Keratinocyte (primary cell): Measurements from ENCODE around the gene NADSYN1. TPM values are rescaled to one million over a fixed set of nuclear protein-coding genes. Genes with fewer than 3 reads are reported as not detected.

Experiments used
- DNase-seq: peaks from one replicate; pipeline ENCODE4 v3.0.0-alpha.2; 2011; ENCODE audit warnings: low read depth, missing footprints, low spot score
- FAIRE-seq: peaks from 2 replicates; lab custom pipeline; 2011; peaks lifted over from hg19 to GRCh38; lab: Jason Lieb, UNC
- H2AFZ ChIP-seq: 2 replicates; pipeline ENCODE4 v1.6.0; 2012; ENCODE audit warnings: low read length, control low read depth, inconsistent platforms; ENCODE audit not compliant: control insufficient read depth
- H3K27ac ChIP-seq: 2 replicates; pipeline ENCODE4 v1.5.1; 2011; ENCODE audit warnings: low read length; ENCODE audit not compliant: control insufficient read depth, insufficient read depth
- H3K27me3 ChIP-seq: 3 replicates; pipeline ENCODE4 v1.6.0; 2011; ENCODE audit warnings: low read length; ENCODE audit not compliant: control insufficient read depth, insufficient read depth; ENCODE audit errors: extremely low read depth
- H3K36me3 ChIP-seq, 2 experiments: 2 replicates in 1 of 2; 3 replicates in 1 of 2; pipeline ENCODE4 v1.5.1; 2011; ENCODE audit warnings: low read length in 2 of 2, mild to moderate bottlenecking in 1 of 2; ENCODE audit not compliant: control insufficient read depth in 2 of 2, insufficient read depth in 2 of 2; ENCODE audit errors: extremely low read depth in 1 of 2
- H3K4me1 ChIP-seq: 3 replicates; pipeline ENCODE4 v1.5.1; 2011; ENCODE audit warnings: low read length; ENCODE audit not compliant: control insufficient read depth, insufficient read depth; ENCODE audit errors: extremely low read depth
- H3K4me2 ChIP-seq: 3 replicates; pipeline ENCODE4 v1.6.0; 2011; ENCODE audit warnings: low read depth, low read length; ENCODE audit not compliant: control insufficient read depth, insufficient read depth; ENCODE audit errors: extremely low read depth
- H3K4me3 ChIP-seq, 3 experiments: fragments of 200-600 bp in 1 of 3; sonication (generic) in 1 of 3; 2 replicates in 2 of 3; 3 replicates in 1 of 3; pipeline ENCODE4 v1.5.1; 2011 to 2016; ENCODE audit warnings: low read length in 3 of 3, mild to moderate bottlenecking in 3 of 3, control low read depth in 2 of 3, inconsistent platforms in 1 of 3, low read depth in 1 of 3, mixed read lengths in 1 of 3, mixed run types in 1 of 3, moderate library complexity in 1 of 3; ENCODE audit not compliant: control insufficient read depth in 2 of 3, insufficient read depth in 2 of 3; ENCODE audit errors: extremely low read depth in 1 of 3
- H3K79me2 ChIP-seq: 2 replicates; pipeline ENCODE4 v1.6.0; 2012; ENCODE audit warnings: low read length; ENCODE audit not compliant: control insufficient read depth, insufficient read depth
- H3K9ac ChIP-seq: 3 replicates; pipeline ENCODE4 v1.6.0; 2011; ENCODE audit warnings: low read length; ENCODE audit not compliant: control insufficient read depth, insufficient read depth; ENCODE audit errors: extremely low read depth
- H3K9me1 ChIP-seq: 3 replicates; pipeline ENCODE4 v1.6.0; 2011; ENCODE audit warnings: low read length; ENCODE audit not compliant: control insufficient read depth, insufficient read depth; ENCODE audit errors: extremely low read depth
- H3K9me3 ChIP-seq: 2 replicates; pipeline ENCODE4 v1.5.1; 2012; ENCODE audit warnings: low read depth, low read length; ENCODE audit not compliant: control insufficient read depth
- H4K20me1 ChIP-seq: 3 replicates; pipeline ENCODE4 v1.6.0; 2011; ENCODE audit warnings: low read length; ENCODE audit not compliant: control insufficient read depth, insufficient read depth; ENCODE audit errors: extremely low read depth
- EZH2 ChIP-seq: IDR thresholded peaks from one replicate; pipeline ENCODE4 v1.6.1; 2012; ENCODE audit warnings: inconsistent platforms, mild to moderate bottlenecking, low read length, moderate library complexity
- dilution Hi-C: fragments of 300-500 bp; cut with MboI; formaldehyde crosslinking; loops from one replicate; pipeline ENCODE4 v1.7.0; 2020; ENCODE audit warnings: low sequenced_read_pairs; ENCODE audit not compliant: extremely low pct_ligation_motif_present
- polyA plus RNA-seq, 5 experiments: library from polyadenylated mRNA; depleted of rRNA in 3 of 5; stranded (reverse) in 3 of 5; stranded (forward) in 1 of 5; unstranded in 1 of 5; fragments of >200 nt; gene quantifications; 1 replicate in 1 of 5; 2 replicates in 3 of 5; 3 replicates in 1 of 5; pipeline versions ENCODE4 v1.2.1 to v1.2.3, GENCODE V29; 2011 to 2012; ENCODE audit warnings: missing spikeins in 2 of 5, low read depth in 1 of 5, low replicate concordance in 1 of 5
- TF ChIP-seq, protein P1 (sequence below), 3 experiments: IDR thresholded peaks in 1 of 3; conservative IDR thresholded peaks in 1 of 3; optimal IDR thresholded peaks in 1 of 3; 2 replicates in 2 of 3; 3 replicates in 1 of 3; pipeline versions ENCODE3 to v1.5.1; 2011; ENCODE audit warnings: low read length in 3 of 3, mild to moderate bottlenecking in 3 of 3, moderate library complexity in 2 of 3, control low read depth in 1 of 3, inconsistent platforms in 1 of 3; ENCODE audit not compliant: insufficient read depth in 2 of 3; ENCODE audit errors: extremely low read depth in 1 of 3

The NADSYN1 gene
- polyA plus RNA-seq, 1 donor (not counting 4 experiments of a cell fraction or from before 2014, with no cell fraction given): 51.5 TPM

DNA sequence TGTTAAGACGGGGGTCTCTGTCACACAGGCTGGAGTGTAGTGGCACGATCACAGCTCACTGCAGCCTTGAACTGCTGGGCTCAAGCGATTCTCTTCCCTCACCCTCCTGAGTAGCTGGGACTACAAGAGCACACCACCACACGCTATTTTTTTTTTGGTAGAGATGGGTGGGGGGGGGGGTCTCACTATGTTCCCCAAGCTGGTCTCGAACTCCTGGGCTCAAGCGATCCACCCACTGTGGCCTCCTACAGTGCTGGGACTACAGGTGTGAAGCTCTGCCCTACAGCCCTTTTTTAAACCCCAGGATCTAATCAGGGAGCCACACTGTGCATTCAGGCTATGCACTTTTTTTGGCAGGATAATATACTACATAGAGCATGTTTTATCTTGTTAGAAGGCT lies 3.4 kb upstream of the NADSYN1 start:
- H3K36me3 ChIP-seq: peaks cover 12 to 23% of the 10 kb centered on the region in 2 experiments
- FAIRE-seq (no peak), DNase-seq (no peak)
- dilution Hi-C loops: no loop called here
- H2AFZ ChIP-seq: no peak overlapping the region
- H3K4me3 ChIP-seq: peak overlapping the region; percentile 91 to 98 (median 92)
- H3K27ac ChIP-seq: no peak overlapping the region
- peaks cover 53% of the 10 kb centered on the region for H3K79me2 ChIP-seq
- peaks cover 11% of the 10 kb centered on the region for H4K20me1 ChIP-seq
- TF ChIP-seq, protein P1, sequence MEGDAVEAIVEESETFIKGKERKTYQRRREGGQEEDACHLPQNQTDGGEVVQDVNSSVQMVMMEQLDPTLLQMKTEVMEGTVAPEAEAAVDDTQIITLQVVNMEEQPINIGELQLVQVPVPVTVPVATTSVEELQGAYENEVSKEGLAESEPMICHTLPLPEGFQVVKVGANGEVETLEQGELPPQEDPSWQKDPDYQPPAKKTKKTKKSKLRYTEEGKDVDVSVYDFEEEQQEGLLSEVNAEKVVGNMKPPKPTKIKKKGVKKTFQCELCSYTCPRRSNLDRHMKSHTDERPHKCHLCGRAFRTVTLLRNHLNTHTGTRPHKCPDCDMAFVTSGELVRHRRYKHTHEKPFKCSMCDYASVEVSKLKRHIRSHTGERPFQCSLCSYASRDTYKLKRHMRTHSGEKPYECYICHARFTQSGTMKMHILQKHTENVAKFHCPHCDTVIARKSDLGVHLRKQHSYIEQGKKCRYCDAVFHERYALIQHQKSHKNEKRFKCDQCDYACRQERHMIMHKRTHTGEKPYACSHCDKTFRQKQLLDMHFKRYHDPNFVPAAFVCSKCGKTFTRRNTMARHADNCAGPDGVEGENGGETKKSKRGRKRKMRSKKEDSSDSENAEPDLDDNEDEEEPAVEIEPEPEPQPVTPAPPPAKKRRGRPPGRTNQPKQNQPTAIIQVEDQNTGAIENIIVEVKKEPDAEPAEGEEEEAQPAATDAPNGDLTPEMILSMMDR (optimal IDR thresholded peaks at IDR 0.05 in 1 of 3, IDR thresholded peaks at IDR 0.05 in 1 of 3, conservative IDR thresholded peaks at IDR 0.05 in 1 of 3; ENCODE audit: extremely low read depth in 1 of 3, insufficient read depth in 2 of 3, low read length in 3 of 3): no peak
- no peak for TF ChIP-seq EZH2
- H3K27me3 ChIP-seq: no peaks in the 10 kb centered on the region
- no peaks in the 10 kb centered on the region for H3K9me3 ChIP-seq
- H3K4me1 ChIP-seq: peaks cover 52% of the 10 kb centered on the region
- peak overlapping the region; percentile 89 for H3K9ac ChIP-seq
- peaks cover 4% of the 10 kb centered on the region for H3K9me1 ChIP-seq
- peak overlapping the region; percentile 95 for H3K4me2 ChIP-seq

- dilution Hi-C loops: no loop called here
- no peaks in the 10 kb centered on the region for H3K9me3 ChIP-seq
- no peak overlapping the region for H2AFZ ChIP-seq
- TF ChIP-seq, protein P1 (optimal IDR thresholded peaks at IDR 0.05 in 1 of 3, IDR thresholded peaks at IDR 0.05 in 1 of 3, conservative IDR thresholded peaks at IDR 0.05 in 1 of 3; ENCODE audit: extremely low read depth in 1 of 3, insufficient read depth in 2 of 3, low read length in 3 of 3): no peak
- no peak for TF ChIP-seq EZH2
- H3K27ac ChIP-seq: no peak overlapping the region
- peaks cover 46% of the 10 kb centered on the region for H3K79me2 ChIP-seq
- H3K4me2 ChIP-seq: peak overlapping the region; percentile 8
- peaks cover 2% of the 10 kb centered on the region for H3K9me1 ChIP-seq
- H3K27me3 ChIP-seq: no peaks in the 10 kb centered on the region
- H3K9ac ChIP-seq: no peak overlapping the region
- H3K4me3 ChIP-seq: no peak overlapping the region
- FAIRE-seq (no peak), DNase-seq (no peak)
- peaks cover 5% of the 10 kb centered on the region for H4K20me1 ChIP-seq
- H3K36me3 ChIP-seq: peaks cover 9 to 20% of the 10 kb centered on the region in 2 experiments
- peaks cover 49% of the 10 kb centered on the region for H3K4me1 ChIP-seq
These were observed 2.5 kb upstream of the NADSYN1 start for GRCh38 chr11:71450507-71450906.
